Osteocyte (in vitro differentiated cells): ENCODE data around the gene PCGF6. TPM values are rescaled to one million over a fixed set of nuclear protein-coding genes. Genes with fewer than 3 reads are reported as not detected.

Experiments
- DNase-seq: peaks from one replicate; pipeline ENCODE4 v3.0.0; 2021; ENCODE audit warnings: mixed read lengths; ENCODE audit not compliant: unreplicated experiment; ENCODE audit errors: extremely low spot score
- H3K27ac Mint-ChIP-seq: one replicate; pipeline ENCODE4 v1.8.0; 2021; ENCODE audit warnings: mild to moderate bottlenecking, mixed read lengths; ENCODE audit not compliant: unreplicated experiment
- H3K27me3 Mint-ChIP-seq: one replicate; pipeline ENCODE4 v1.8.0; 2021; ENCODE audit warnings: mixed read lengths; ENCODE audit not compliant: unreplicated experiment
- H3K36me3 Mint-ChIP-seq: one replicate; pipeline ENCODE4 v1.8.0; 2021; ENCODE audit warnings: mixed read lengths; ENCODE audit not compliant: unreplicated experiment
- H3K4me1 Mint-ChIP-seq: one replicate; pipeline ENCODE4 v1.8.0; 2021; ENCODE audit warnings: mixed read lengths; ENCODE audit not compliant: unreplicated experiment
- H3K4me3 Mint-ChIP-seq: one replicate; pipeline ENCODE4 v1.8.0; 2021; ENCODE audit warnings: mild to moderate bottlenecking, moderate library complexity, mixed read lengths; ENCODE audit not compliant: unreplicated experiment
- H3K9me3 Mint-ChIP-seq: one replicate; pipeline ENCODE4 v1.8.0; 2021; ENCODE audit warnings: mixed read lengths; ENCODE audit not compliant: unreplicated experiment
- CTCF ChIP-seq: fragments of 200-600 bp; sonication (generic); IDR thresholded peaks from 2 replicates; pipeline ENCODE4 v1.5.0; 2021; ENCODE audit warnings: antibody characterized with exemption, mild to moderate bottlenecking, moderate library complexity
- total RNA-seq: library from RNA; stranded (reverse); gene quantifications from 2 replicates; pipeline ENCODE4 v1.2.1, GENCODE V29; 2021

PCGF6 gene
- total RNA-seq, 1 donor from 2014 or later: 12.3 TPM

GRCh38 chr10:103280506-103280905 is 70.4 kb downstream of the PCGF6 start:
- Mint-ChIP-seq H3K9me3 (no peaks in the 10 kb centered on the region), H3K36me3 (no peaks in the 10 kb centered on the region), H3K27me3 (peaks cover 40% of the 10 kb centered on the region), H3K4me3 (no peak overlapping the region), H3K27ac (no peak overlapping the region), H3K4me1 (peaks cover 11% of the 10 kb centered on the region)
- DNase-seq: no peak
- no peak for TF ChIP-seq CTCF

GRCh38 chr10:103280031-103280430 is 70.9 kb downstream of the PCGF6 start:
- H3K9me3 Mint-ChIP-seq: no peaks in the 10 kb centered on the region
- no peak overlapping the region for H3K4me3 Mint-ChIP-seq
- TF ChIP-seq CTCF: no peak
- no peak for DNase-seq
- no peak overlapping the region for H3K27ac Mint-ChIP-seq
- H3K36me3 Mint-ChIP-seq: no peaks in the 10 kb centered on the region
- peaks cover 11% of the 10 kb centered on the region for H3K4me1 Mint-ChIP-seq
- H3K27me3 Mint-ChIP-seq: peaks cover 43% of the 10 kb centered on the region

- H3K9me3 Mint-ChIP-seq: no peaks in the 10 kb centered on the region
- no peak overlapping the region for H3K27ac Mint-ChIP-seq
- no peak for TF ChIP-seq CTCF
- H3K27me3 Mint-ChIP-seq: peaks cover 43% of the 10 kb centered on the region
- H3K4me3 Mint-ChIP-seq: peak overlapping the region; percentile 67
- no peak for DNase-seq
- H3K36me3 Mint-ChIP-seq: no peaks in the 10 kb centered on the region
- peaks cover 14% of the 10 kb centered on the region for H3K4me1 Mint-ChIP-seq
These were observed 72.1 kb downstream of the PCGF6 start for GRCh38 chr10:103278862-103279298.

- Mint-ChIP-seq H3K36me3 (no peaks in the 10 kb centered on the region), H3K4me1 (peaks cover 18% of the 10 kb centered on the region), H3K9me3 (no peaks in the 10 kb centered on the region), H3K27me3 (peaks cover 43% of the 10 kb centered on the region), H3K4me3 (no peak overlapping the region), H3K27ac (no peak overlapping the region)
- no peak for TF ChIP-seq CTCF
- DNase-seq: no peak
These were observed 72.5 kb downstream of the PCGF6 start for GRCh38 chr10:103278537-103278823.

- Mint-ChIP-seq H3K9me3 (no peaks in the 10 kb centered on the region), H3K27ac (no peak overlapping the region), H3K36me3 (no peaks in the 10 kb centered on the region), H3K27me3 (peaks cover 40% of the 10 kb centered on the region), H3K4me3 (peak overlapping the region; percentile 18), H3K4me1 (peaks cover 23% of the 10 kb centered on the region)
- TF ChIP-seq CTCF: no peak
- no peak for DNase-seq
These were observed 73.0 kb downstream of the PCGF6 start for GRCh38 chr10:103277713-103278536.
